Erythroblast (primary cell): ENCODE data around the gene SLITRK3.

Experiments
- GATA1 ChIP-seq: IDR thresholded peaks from 2 replicates; pipeline ENCODE4 v1.6.1; 2011; ENCODE audit warnings: low read depth, mild to moderate bottlenecking, control low read depth, low read length, moderate library complexity
- POLR2A ChIP-seq: IDR thresholded peaks from 2 replicates; pipeline ENCODE4 v1.6.1; 2011; ENCODE audit warnings: mild to moderate bottlenecking, low read length

DNA sequence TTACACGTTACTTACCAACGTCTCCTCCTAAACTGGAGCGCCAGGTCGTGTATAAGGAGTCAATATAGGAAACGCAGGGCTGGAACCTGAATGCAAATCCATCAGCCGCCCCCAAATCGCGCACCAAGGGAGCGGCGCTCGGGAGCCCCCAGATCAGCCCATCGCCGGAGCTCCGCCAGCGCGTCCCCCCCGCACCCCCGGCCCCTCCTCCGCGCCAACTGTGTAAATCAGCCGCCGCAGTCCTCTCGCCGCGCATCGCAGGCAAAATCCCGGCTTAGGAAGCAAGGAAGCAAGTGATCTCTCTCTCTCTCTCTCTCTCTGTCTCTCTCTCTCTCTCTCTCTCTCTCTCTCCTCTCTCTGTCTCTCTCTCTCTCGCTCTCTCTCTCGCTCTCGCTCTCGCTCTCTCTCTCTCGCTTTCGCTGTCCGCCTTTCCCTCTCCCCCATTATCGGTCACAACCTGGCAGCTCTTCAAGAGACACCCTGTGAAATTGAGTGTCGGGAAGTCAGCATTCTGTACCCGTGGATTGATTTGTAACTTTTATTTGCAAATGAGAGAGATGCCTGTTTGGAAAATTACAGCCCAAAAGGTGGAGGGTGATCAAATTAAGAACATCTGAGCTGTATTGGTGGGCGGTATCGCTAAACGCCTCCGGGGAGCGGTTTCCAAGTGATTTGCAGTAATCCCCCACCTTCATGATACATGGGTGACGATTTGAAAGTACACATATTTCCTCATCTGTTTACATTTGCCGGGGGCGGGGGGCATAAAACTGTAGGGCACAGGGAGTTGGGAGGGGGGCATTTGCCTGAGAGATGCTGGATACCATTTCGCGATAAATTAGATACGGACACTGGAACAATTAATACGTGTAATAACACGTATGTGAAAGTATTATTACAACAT, 645 bp upstream of the SLITRK3 start:
- TF ChIP-seq POLR2A, result no peak
- no peak for TF ChIP-seq GATA1
